Endothelial cell of umbilical vein (primary cell): Measurements from ENCODE around the gene ZCRB1. TPM values are rescaled to one million over a fixed set of nuclear protein-coding genes. Genes with fewer than 3 reads are reported as not detected.

Experiments used
- BruUV-seq: library from RNA; stranded (reverse); fragments of 400-500 nt; replicated peaks from 2 replicates; lab custom pipeline; 2021; lab: Mats Ljungman, UMichigan
- CTCF ChIA-PET: fragments of 300-600, 350-600 bp; sonication (Branson Sonifier 250); formaldehyde crosslinking; loops from one replicate; lab custom pipeline; 2021; ENCODE audit warnings: antibody characterized with exemption, inconsistent platforms; lab: Charles Lee
- POLR2A ChIA-PET: fragments of 300-600, 350-600 bp; sonication (Branson Sonifier 250); formaldehyde crosslinking; loops from one replicate; lab custom pipeline; 2021; ENCODE audit warnings: antibody characterized with exemption, inconsistent platforms; lab: Charles Lee
- DNase-seq: peaks from one replicate; pipeline ENCODE4 v3.0.0-alpha.2; 2011; ENCODE audit warnings: low read depth, low spot score
- FAIRE-seq: peaks from 2 replicates; lab custom pipeline; 2011; peaks lifted over from hg19 to GRCh38; lab: Jason Lieb, UNC
- H2AFZ ChIP-seq: 2 replicates; pipeline ENCODE4 v1.6.0; 2012; ENCODE audit warnings: low read depth, low read length, control low read depth, inconsistent platforms
- H3K27ac ChIP-seq: 2 replicates; pipeline ENCODE4 v1.5.1; 2011; ENCODE audit warnings: low read depth, mild to moderate bottlenecking, control low read depth, low read length, moderate library complexity; ENCODE audit not compliant: insufficient read depth
- H3K27me3 ChIP-seq, 2 experiments: 2 replicates each; pipeline versions ENCODE4 v1.6.0 to v1.6.1; 2011; ENCODE audit warnings: low read length in 2 of 2, mixed read lengths in 1 of 2; ENCODE audit not compliant: control insufficient read depth in 2 of 2, insufficient read depth in 2 of 2
- H3K36me3 ChIP-seq, 2 experiments: 2 replicates in 1 of 2; 3 replicates in 1 of 2; pipeline ENCODE4 v1.5.1; 2011; ENCODE audit warnings: low read length in 2 of 2, mild to moderate bottlenecking in 1 of 2, moderate library complexity in 1 of 2; ENCODE audit not compliant: control insufficient read depth in 2 of 2, insufficient read depth in 2 of 2; ENCODE audit errors: extremely low read depth in 1 of 2
- H3K4me1 ChIP-seq: 3 replicates; pipeline ENCODE4 v1.5.1; 2011; ENCODE audit warnings: mild to moderate bottlenecking, low read length; ENCODE audit not compliant: control insufficient read depth, insufficient read depth; ENCODE audit errors: extremely low read depth
- H3K4me2 ChIP-seq: 2 replicates; pipeline ENCODE4 v1.6.1; 2011; ENCODE audit warnings: low read length, control low read depth, mixed read lengths; ENCODE audit not compliant: insufficient read depth
- H3K4me3 ChIP-seq, 3 experiments: fragments of 200-600 bp in 1 of 3; sonication (generic), shearing (Covaris generic) in 1 of 3; replicated peaks in 1 of 3; 2 replicates each; pipeline ENCODE4 v1.5.1; 2011 to 2016; ENCODE audit warnings: control low read depth in 3 of 3, low read length in 3 of 3, mild to moderate bottlenecking in 2 of 3, inconsistent platforms in 1 of 3, low read depth in 1 of 3, moderate library complexity in 1 of 3; ENCODE audit not compliant: insufficient read depth in 1 of 3
- H3K79me2 ChIP-seq: 2 replicates; pipeline ENCODE4 v1.6.0; 2012; ENCODE audit warnings: low read length, inconsistent platforms; ENCODE audit not compliant: control insufficient read depth, insufficient read depth
- H3K9ac ChIP-seq: replicated peaks from 2 replicates; pipeline ENCODE3; 2011; ENCODE audit warnings: low read length, control low read depth; ENCODE audit not compliant: insufficient read depth; ENCODE audit errors: extremely low read depth
- H3K9me1 ChIP-seq: replicated peaks from 3 replicates; pipeline ENCODE4 v1.6.0; 2011; ENCODE audit warnings: mild to moderate bottlenecking, low read length; ENCODE audit not compliant: control insufficient read depth, insufficient read depth; ENCODE audit errors: extremely low read depth
- H3K9me3 ChIP-seq: replicated peaks from 2 replicates; pipeline ENCODE4 v1.5.1; 2012; ENCODE audit warnings: low read length, inconsistent platforms; ENCODE audit not compliant: control insufficient read depth, insufficient read depth
- H4K20me1 ChIP-seq: replicated peaks from 2 replicates; pipeline ENCODE3; 2011; ENCODE audit warnings: mild to moderate bottlenecking, low read length; ENCODE audit not compliant: control insufficient read depth, insufficient read depth; ENCODE audit errors: extremely low read depth
- CTCF ChIP-seq, 2 donors: IDR thresholded peaks; 1 replicate in 1 of 2; 2 replicates in 1 of 2; pipeline ENCODE4 v1.5.1; 2011; ENCODE audit warnings: low read length in 2 of 2, mild to moderate bottlenecking in 2 of 2, moderate library complexity in 2 of 2, control low read depth in 1 of 2, inconsistent platforms in 1 of 2, low read depth in 1 of 2; ENCODE audit not compliant: insufficient read depth in 1 of 2; ENCODE audit errors: extremely low read depth in 1 of 2
- EZH2 ChIP-seq: IDR thresholded peaks from 2 replicates; pipeline ENCODE4 v1.6.1; 2012; ENCODE audit warnings: borderline replicate concordance, low read depth, mild to moderate bottlenecking, moderate library complexity, low read length, inconsistent platforms; ENCODE audit not compliant: severe bottlenecking
- FOS ChIP-seq: IDR thresholded peaks from 2 replicates; pipeline ENCODE4 v1.6.1; 2011; ENCODE audit warnings: mild to moderate bottlenecking, low read length, moderate library complexity, borderline replicate concordance; ENCODE audit not compliant: insufficient read depth
- GATA2 ChIP-seq: IDR thresholded peaks from 2 replicates; pipeline ENCODE4 v1.7.0; 2011; ENCODE audit warnings: low read depth, mild to moderate bottlenecking, moderate library complexity, mixed read lengths, low read length; ENCODE audit not compliant: insufficient read length, insufficient read depth
- JUN ChIP-seq: IDR thresholded peaks from 2 replicates; pipeline ENCODE4 v1.6.1; 2011; ENCODE audit warnings: borderline replicate concordance, low read depth; ENCODE audit not compliant: insufficient read length, insufficient read depth
- MAX ChIP-seq: IDR thresholded peaks from 2 replicates; pipeline ENCODE4 v1.6.1; 2011; ENCODE audit not compliant: insufficient read depth, insufficient read length
- MYC ChIP-seq: IDR thresholded peaks from one replicate; pipeline ENCODE4 v1.6.1; 2011; ENCODE audit warnings: mild to moderate bottlenecking, low read depth, low read length
- POLR2A ChIP-seq: IDR thresholded peaks from 2 replicates; pipeline ENCODE4 v1.6.1; 2012; ENCODE audit warnings: low read depth, mild to moderate bottlenecking, control low read depth, low read length
- POLR2AphosphoS5 ChIP-seq: IDR thresholded peaks from 2 replicates; pipeline ENCODE4 v1.6.1; 2012; ENCODE audit warnings: low read depth, mild to moderate bottlenecking, control low read depth, low read length, moderate library complexity; ENCODE audit not compliant: insufficient read depth
- dilution Hi-C: fragments of 300-500 bp; cut with MboI; formaldehyde crosslinking; loops from one replicate; pipeline ENCODE4 v1.15.0; 2019; ENCODE audit warnings: low sequenced_read_pairs; ENCODE audit not compliant: extremely low pct_ligation_motif_present
- intact Hi-C: fragments of 100-400 bp; cut with micrococcal nuclease; formaldehyde crosslinking; loops from one replicate; pipeline ENCODE4 v1.10.0; 2022
- polyA plus RNA-seq, 4 experiments: library from polyadenylated mRNA; depleted of rRNA in 3 of 4; stranded (reverse) in 3 of 4; unstranded in 1 of 4; fragments of >200 nt; gene quantifications; 2 replicates each; pipeline versions ENCODE4 v1.2.1 to v1.2.3, GENCODE V29; 2011 to 2012; ENCODE audit warnings: missing spikeins in 1 of 4
- total RNA-seq: library from RNA; stranded (reverse); gene quantifications from 2 replicates; pipeline ENCODE4 v1.2.3, GENCODE V29; 2021

The ZCRB1 gene
- total and polyA plus RNA-seq, 2 donors (not counting 3 experiments of a cell fraction or from before 2014, with no cell fraction given), result 13.2 to 55.3 TPM

- H3K9me3 ChIP-seq, result no peaks in the 10 kb centered on the region
- no peak overlapping the region for H3K27ac ChIP-seq
- BruUV-seq, result no TSS peak
- peaks cover 17% of the 10 kb centered on the region for H3K79me2 ChIP-seq
- dilution Hi-C loops (no loop called here), intact Hi-C loops (no loop called here)
- no peak overlapping the region for H3K4me2 ChIP-seq
- H4K20me1 ChIP-seq, result no peaks in the 10 kb centered on the region
- H3K9ac ChIP-seq, result no peak overlapping the region
- peaks cover 6% of the 10 kb centered on the region for H3K4me1 ChIP-seq
- TF ChIP-seq MAX (no peak), JUN (no peak), GATA2 (no peak), FOS (no peak), POLR2AphosphoS5 (no peak), POLR2A (no peak), CTCF (IDR thresholded peaks at IDR 0.05; ENCODE audit: extremely low read depth in 1 of 2, insufficient read depth in 1 of 2, low read depth in 1 of 2, low read length in 2 of 2) (no peak), MYC (no peak), EZH2 (no peak)
- no peak overlapping the region for H2AFZ ChIP-seq
- H3K36me3 ChIP-seq, result peaks cover 0 to 2% of the 10 kb centered on the region in 2 experiments
- ChIA-PET CTCF (interaction anchor here (0.7 to 1.0 kb wide), 2 partner anchors 12 to 17 kb away, joined by 3 to 4 read pairs; no protein-coding TSS in a partner anchor), POLR2A (no interaction called here)
- H3K27me3 ChIP-seq, result no peaks in the 10 kb centered on the region
- no peak for DNase-seq
- no peaks in the 10 kb centered on the region for H3K9me1 ChIP-seq
- H3K4me3 ChIP-seq, result no peak overlapping the region
- no peak for FAIRE-seq
These were observed 39.6 kb upstream of the ZCRB1 start for GRCh38 chr12:42365486-42365885.
